Epithelial cell of esophagus (primary cell): ENCODE data around the gene CRTC3.
A peak's percentile ranks its signal among the peaks of the same experiment; 100 is the strongest.

ENCODE experiments used
- DNase-seq: peaks from one replicate; pipeline ENCODE4 v3.0.0; 2010; ENCODE audit warnings: low read depth
- H3K4me3 ChIP-seq: 2 replicates; pipeline ENCODE4 v1.5.1; 2011; ENCODE audit warnings: mild to moderate bottlenecking, low read length, control low read depth
- CTCF ChIP-seq: IDR thresholded peaks from 2 replicates; pipeline ENCODE4 v1.5.1; 2011; ENCODE audit warnings: low read depth, mild to moderate bottlenecking, low read length, control low read depth, inconsistent platforms; ENCODE audit not compliant: insufficient read depth; ENCODE audit errors: missing control alignments

CRTC3 gene

GRCh38 chr15:90598679-90599078 lies 69.0 kb downstream of the CRTC3 start:
- H3K4me3 ChIP-seq = no peak overlapping the region
- no peak for DNase-seq
- no peak for TF ChIP-seq CTCF

- no peak for TF ChIP-seq CTCF
- no peak overlapping the region for H3K4me3 ChIP-seq
- no peak for DNase-seq
Measured at GRCh38 chr15:90599116-90599515, 69.4 kb downstream of the CRTC3 start.

- no peak overlapping the region for H3K4me3 ChIP-seq
- TF ChIP-seq CTCF = no peak
- no peak for DNase-seq
Measured at GRCh38 chr15:90599644-90600043, 69.9 kb downstream of the CRTC3 start.

GRCh38 chr15:90600954-90601353 lies 71.2 kb downstream of the CRTC3 start:
- no peak overlapping the region for H3K4me3 ChIP-seq
- DNase-seq = no peak
- no peak for TF ChIP-seq CTCF

GRCh38 chr15:90603893-90604292 lies 74.2 kb downstream of the CRTC3 start:
- no peak overlapping the region for H3K4me3 ChIP-seq
- TF ChIP-seq CTCF = peak; percentile 40
- DNase-seq = peak; percentile 27

GRCh38 chr15:90606641-90607040 lies 76.9 kb downstream of the CRTC3 start:
- DNase-seq = no peak
- no peak overlapping the region for H3K4me3 ChIP-seq
- TF ChIP-seq CTCF = no peak

- H3K4me3 ChIP-seq = no peak overlapping the region
- TF ChIP-seq CTCF = no peak
- no peak for DNase-seq
Measured at GRCh38 chr15:90607361-90607760, 77.6 kb downstream of the CRTC3 start.
